ENCODE measurements around the gene TJAP1. TPM values are rescaled to one million over a fixed set of nuclear protein-coding genes. Genes with fewer than 3 reads are reported as not detected.
"Not testable (repeated sequence)": the region's sequence is repeated elsewhere in the genome, so short reads cannot be mapped to it uniquely, and the experiment has no call there.

Gene TJAP1
- total RNA-seq, 1 donor from 2014 or later = 30.9 TPM

- H3K36me3 Mint-ChIP-seq (ENCODE audit: unreplicated experiment) = peaks cover 5% of the 10 kb centered on the region
These were observed 21.6 kb upstream of the TJAP1 start, which contains the start of gene DLK2 for GRCh38 chr6:43455531-43456428. DLK2 (minus strand) TSS chr6:43455548; CDS start chr6:43454825, 723 bp downstream.

GRCh38 chr6:43457643-43458042, 19.7 kb upstream of the TJAP1 start:
- H3K4me3 Mint-ChIP-seq (ENCODE audit: unreplicated experiment) = peak overlapping the region; percentile 38
- H3K27ac Mint-ChIP-seq (ENCODE audit: unreplicated experiment) = no peak overlapping the region
- H3K36me3 Mint-ChIP-seq (ENCODE audit: unreplicated experiment) = peaks cover 5% of the 10 kb centered on the region
- H3K4me1 Mint-ChIP-seq (ENCODE audit: low read depth, unreplicated experiment) = peaks cover 6% of the 10 kb centered on the region
- H3K27me3 Mint-ChIP-seq (ENCODE audit: unreplicated experiment) = peaks cover 19% of the 10 kb centered on the region
- TF ChIP-seq CTCF (IDR thresholded peaks at IDR 0.05; ENCODE audit: partially characterized antibody, unreplicated experiment) = no peak
- no peak for DNase-seq
- peaks cover 10% of the 10 kb centered on the region for H3K9me3 Mint-ChIP-seq (ENCODE audit: unreplicated experiment)

More at GRCh38 chr6:43455531-43456428, 21.6 kb upstream of the TJAP1 start, which contains the start of gene DLK2:
- peaks cover 9% of the 10 kb centered on the region for H3K4me1 Mint-ChIP-seq (ENCODE audit: low read depth, unreplicated experiment)
- peaks cover 10% of the 10 kb centered on the region for H3K9me3 Mint-ChIP-seq (ENCODE audit: unreplicated experiment)
- TF ChIP-seq CTCF (IDR thresholded peaks at IDR 0.05; ENCODE audit: partially characterized antibody, unreplicated experiment) = no peak
- H3K4me3 Mint-ChIP-seq (ENCODE audit: unreplicated experiment) = peak within 1 kb of the TSS; percentile 90
- H3K27ac Mint-ChIP-seq (ENCODE audit: unreplicated experiment) = peak within 1 kb of the TSS; percentile 63
- DNase-seq = peak; percentile 58
- H3K27me3 Mint-ChIP-seq (ENCODE audit: unreplicated experiment) = peaks cover 19% of the 10 kb centered on the region

- H3K4me1 Mint-ChIP-seq (ENCODE audit: low read depth, unreplicated experiment); H3K36me3 Mint-ChIP-seq (ENCODE audit: unreplicated experiment); H3K27ac Mint-ChIP-seq (ENCODE audit: unreplicated experiment); DNase-seq; H3K4me3 Mint-ChIP-seq (ENCODE audit: unreplicated experiment): not testable (repeated sequence)
- Mint-ChIP-seq H3K9me3 (ENCODE audit: unreplicated experiment) (peaks cover 10% of the 10 kb centered on the region), H3K27me3 (ENCODE audit: unreplicated experiment) (peaks cover 19% of the 10 kb centered on the region)
These were observed 19.2 kb upstream of the TJAP1 start for GRCh38 chr6:43458154-43458553.

- no peak for TF ChIP-seq CTCF (IDR thresholded peaks at IDR 0.05; ENCODE audit: partially characterized antibody, unreplicated experiment)
- Mint-ChIP-seq H3K36me3 (ENCODE audit: unreplicated experiment) (no peaks in the 10 kb centered on the region), H3K27ac (ENCODE audit: unreplicated experiment) (no peak overlapping the region), H3K4me1 (ENCODE audit: low read depth, unreplicated experiment) (peaks cover 3% of the 10 kb centered on the region), H3K27me3 (ENCODE audit: unreplicated experiment) (peaks cover 8% of the 10 kb centered on the region), H3K4me3 (ENCODE audit: unreplicated experiment) (no peak overlapping the region), H3K9me3 (ENCODE audit: unreplicated experiment) (peaks cover 7% of the 10 kb centered on the region)
- DNase-seq = no peak
These were observed 17.8 kb upstream of the TJAP1 start for GRCh38 chr6:43459535-43459934.

- peaks cover 7% of the 10 kb centered on the region for H3K9me3 Mint-ChIP-seq (ENCODE audit: unreplicated experiment)
- H3K27ac Mint-ChIP-seq (ENCODE audit: unreplicated experiment) = no peak overlapping the region
- H3K4me3 Mint-ChIP-seq (ENCODE audit: unreplicated experiment) = no peak overlapping the region
- TF ChIP-seq CTCF (IDR thresholded peaks at IDR 0.05; ENCODE audit: partially characterized antibody, unreplicated experiment) = no peak
- peaks cover 3% of the 10 kb centered on the region for H3K4me1 Mint-ChIP-seq (ENCODE audit: low read depth, unreplicated experiment)
- no peak for DNase-seq
- H3K27me3 Mint-ChIP-seq (ENCODE audit: unreplicated experiment) = peaks cover 8% of the 10 kb centered on the region
- H3K36me3 Mint-ChIP-seq (ENCODE audit: unreplicated experiment) = no peaks in the 10 kb centered on the region
These were observed 17.3 kb upstream of the TJAP1 start for GRCh38 chr6:43460032-43460431.

All from glutamatergic neuron (in vitro differentiated cells).